Testis (tissue), 2 donors: ENCODE measurements around the gene TRIM13.

Source experiments
- CTCF ChIP-seq, 3 experiments: fragments of 450-650 bp in 2 of 3; fragments of 200-600 bp in 1 of 3; sonication (generic) in 1 of 3; IDR thresholded peaks; one replicate each; pipeline ENCODE4 v1.5.1; 2016 to 2019; ENCODE audit warnings: antibody characterized with exemption in 3 of 3, mild to moderate bottlenecking in 2 of 3, moderate library complexity in 1 of 3
- POLR2A ChIP-seq: fragments of 450-650 bp; IDR thresholded peaks from one replicate; pipeline ENCODE4 v1.6.1; 2017; ENCODE audit warnings: antibody characterized with exemption, mild to moderate bottlenecking, moderate library complexity

DNA sequence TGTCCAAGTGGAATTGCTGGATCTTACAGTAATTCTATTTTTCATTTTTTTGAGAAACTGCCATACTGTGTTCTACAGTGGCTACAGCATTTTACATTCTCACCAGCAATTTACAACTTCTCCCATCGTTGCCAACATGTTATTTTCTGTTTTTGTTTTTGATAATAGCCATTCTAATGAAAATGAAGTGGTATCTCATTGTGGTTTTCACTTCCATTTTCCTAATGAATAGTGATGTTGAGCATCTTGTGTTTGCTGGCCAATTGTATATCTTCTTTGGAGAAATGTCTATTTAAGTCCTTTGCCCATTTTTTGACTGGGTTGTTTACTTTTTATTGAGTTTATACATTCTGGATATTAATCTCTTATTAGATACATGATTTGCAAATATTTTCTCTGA, 57.0 kb downstream of the TRIM13 start:
- TF ChIP-seq POLR2A = no peak
- no peak for TF ChIP-seq CTCF (IDR thresholded peaks at IDR 0.05)
